Smooth muscle cell of the brain vasculature (primary cell): ENCODE results near the gene LTN1.

Experiments
- DNase-seq: peaks from one replicate; pipeline ENCODE4 v3.0.0-alpha.2; 2012; ENCODE audit warnings: low read depth, low spot score

Gene LTN1

DNA sequence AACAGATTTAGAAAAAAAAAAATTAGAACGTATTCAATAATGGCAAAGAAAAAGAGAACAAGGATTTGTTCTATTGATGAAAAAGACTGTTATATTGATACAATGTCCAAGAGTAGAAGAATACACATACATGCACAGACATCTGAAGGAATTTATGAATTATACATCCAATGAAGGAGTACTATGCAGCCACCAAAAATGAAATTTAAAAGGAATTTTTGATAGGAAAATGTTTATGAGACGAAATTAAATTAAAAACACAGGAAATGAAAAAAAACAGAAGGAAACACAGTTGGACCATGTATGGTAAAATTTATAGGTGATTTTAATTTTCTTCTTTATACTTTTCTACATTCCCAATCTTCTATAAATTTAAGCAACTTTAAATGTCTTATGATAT lies 110.3 kb downstream of the LTN1 start:
- DNase-seq, result no peak
